ENCODE measurements around the gene RIC3.

RIC3 gene, protein sequence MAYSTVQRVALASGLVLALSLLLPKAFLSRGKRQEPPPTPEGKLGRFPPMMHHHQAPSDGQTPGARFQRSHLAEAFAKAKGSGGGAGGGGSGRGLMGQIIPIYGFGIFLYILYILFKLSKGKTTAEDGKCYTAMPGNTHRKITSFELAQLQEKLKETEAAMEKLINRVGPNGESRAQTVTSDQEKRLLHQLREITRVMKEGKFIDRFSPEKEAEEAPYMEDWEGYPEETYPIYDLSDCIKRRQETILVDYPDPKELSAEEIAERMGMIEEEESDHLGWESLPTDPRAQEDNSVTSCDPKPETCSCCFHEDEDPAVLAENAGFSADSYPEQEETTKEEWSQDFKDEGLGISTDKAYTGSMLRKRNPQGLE

DNA sequence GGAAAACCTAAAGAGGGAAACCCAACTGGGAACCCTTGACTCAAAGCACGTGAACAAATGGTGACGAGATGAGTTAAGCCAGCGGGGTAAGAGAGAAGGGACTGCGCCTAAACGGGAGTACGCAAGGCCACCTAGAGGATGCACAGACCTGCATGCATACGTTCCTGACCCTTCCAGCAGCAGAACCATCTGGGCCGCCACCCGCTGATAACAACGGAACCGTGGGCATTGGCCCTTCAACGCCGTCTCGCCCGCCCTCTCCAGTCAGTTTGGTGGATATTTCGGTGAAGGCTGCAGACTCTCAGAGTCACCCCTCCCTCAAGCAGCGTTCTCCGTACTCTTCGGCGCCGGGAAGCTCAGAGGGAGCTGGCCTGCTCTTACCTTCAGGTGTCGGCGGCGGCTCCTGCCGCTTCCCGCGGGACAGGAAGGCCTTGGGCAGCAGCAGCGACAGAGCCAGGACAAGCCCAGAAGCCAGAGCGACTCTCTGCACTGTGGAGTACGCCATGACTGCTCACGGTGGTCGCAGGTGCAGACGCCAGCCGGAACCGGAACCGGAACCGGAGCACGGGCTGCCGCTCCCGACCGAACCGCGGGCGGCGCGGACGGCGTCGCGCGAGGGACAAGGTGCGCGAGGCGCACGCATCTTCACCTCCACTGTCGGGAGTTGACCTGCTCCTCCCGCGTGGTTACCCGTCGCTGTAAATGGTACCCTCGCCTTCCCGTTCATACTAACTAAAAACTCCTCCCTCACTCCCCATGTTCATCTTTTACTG is at the start of gene RIC3:
Gene RIC3, minus strand, starts transcription at position 541 of the 773 bp plus-strand sequence. Its CDS starts 36 bp downstream, at position 505.
- DNase-seq, result no peak

DNA sequence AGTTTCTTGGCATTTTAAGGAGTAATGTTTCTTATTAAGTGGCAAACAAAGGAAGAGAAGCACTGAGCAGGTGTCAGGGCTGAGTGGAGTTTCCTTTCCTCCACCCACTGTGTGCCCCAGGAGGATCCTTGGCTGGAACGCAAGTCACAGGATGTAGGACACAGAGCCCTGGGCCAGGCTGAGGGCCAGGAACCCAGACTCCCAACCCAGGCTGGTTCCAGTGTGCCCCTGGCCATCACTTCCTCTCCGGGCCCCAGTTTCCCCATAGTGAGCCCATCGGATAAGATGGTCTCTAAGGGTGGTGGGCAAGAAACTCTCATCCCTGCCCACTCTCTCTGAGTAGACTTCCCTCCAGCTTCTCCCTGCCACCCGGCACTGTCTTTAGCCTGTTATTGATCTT is 49.6 kb upstream of the RIC3 start:
- DNase-seq, result no peak

DNA sequence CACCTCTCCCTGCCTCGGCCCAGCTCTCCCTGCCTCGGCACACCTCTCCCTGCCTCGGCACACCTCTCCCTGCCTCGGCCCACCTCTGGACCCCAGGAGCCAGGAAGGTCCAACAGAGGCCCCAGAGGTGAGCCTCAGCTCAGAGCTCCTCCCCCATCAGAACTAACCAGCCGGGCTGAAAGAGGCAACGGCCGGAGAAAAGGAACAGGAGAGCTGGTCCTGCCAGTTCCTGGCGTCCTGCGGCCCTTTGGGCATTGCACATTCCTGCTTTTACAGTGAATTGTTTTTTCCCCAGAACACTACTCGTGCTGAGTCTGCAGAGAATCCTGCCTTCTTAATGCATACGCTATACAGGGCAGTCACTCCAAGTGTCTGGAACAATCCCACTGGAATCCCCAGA is 49.1 kb upstream of the RIC3 start:
- no peak for DNase-seq

DNA sequence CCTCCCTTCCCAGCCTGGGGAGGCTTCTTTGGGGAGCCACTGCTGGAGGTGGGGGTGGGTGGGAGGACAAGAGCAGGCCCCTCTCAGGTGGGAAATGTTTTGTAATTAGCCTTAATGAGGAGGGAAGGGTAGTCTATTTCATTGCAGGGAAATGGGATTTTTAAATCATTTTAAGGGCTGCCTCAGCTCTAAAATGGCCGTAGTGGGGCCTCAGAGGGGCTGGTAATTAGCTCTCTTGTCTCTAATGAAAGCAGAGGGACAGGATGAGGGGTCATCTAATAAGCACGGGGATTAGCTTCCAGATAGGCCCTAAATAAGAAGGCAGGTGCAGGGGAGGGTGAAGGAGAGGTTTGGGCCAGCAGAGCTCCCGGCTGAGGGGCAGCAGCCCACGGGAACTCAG is 48.3 kb upstream of the RIC3 start:
- no peak for DNase-seq

DNA sequence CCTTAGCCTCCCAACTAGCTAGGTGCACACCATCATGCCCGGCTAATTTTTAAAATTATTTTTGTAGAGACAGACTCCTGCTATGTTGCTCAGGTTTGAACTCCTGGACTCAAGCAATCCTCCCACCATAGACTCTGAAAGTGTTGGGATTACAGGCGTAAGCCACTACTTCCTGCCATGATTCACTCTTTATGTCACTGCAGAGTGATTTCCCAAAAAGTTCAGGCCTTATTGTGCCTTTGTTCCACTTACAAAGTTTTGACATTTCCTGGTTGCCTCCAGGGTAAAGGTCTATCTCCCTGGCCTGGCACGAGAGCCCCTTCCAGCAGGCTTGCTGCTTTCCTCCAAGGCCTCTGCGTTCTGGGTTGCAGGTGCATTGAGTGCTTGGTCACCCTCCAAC is 44.6 kb upstream of the RIC3 start:
- DNase-seq, result no peak

DNA sequence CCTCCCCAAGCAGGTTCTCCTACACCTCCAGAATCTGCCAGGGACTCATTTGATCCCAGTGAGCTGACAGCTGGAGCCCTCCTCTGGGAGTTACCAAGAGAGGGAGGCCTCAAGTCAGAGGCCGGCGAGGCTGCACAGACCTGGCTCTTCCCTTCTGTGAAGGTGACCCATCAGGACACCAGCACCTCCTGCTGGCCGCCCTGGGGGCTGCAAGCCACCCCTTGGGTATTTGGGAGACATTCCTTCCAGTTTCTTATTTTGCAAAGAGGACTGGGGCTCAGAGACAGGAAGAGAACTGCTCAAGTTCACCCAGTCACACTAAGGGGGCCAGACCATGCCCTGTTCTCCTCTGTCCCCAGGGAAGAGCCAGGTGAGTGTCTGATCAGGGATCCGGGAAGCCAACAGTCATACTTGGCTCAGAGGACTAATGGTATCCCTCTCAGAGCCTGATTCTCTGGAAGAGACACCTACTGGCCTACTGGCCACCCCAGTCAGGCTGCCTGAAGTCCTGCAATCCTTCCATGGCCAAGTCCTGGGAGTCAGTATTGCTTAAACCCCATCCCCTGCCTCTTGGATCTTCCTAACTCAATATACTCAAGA is 40.5 kb upstream of the RIC3 start:
- no peak for DNase-seq

DNA sequence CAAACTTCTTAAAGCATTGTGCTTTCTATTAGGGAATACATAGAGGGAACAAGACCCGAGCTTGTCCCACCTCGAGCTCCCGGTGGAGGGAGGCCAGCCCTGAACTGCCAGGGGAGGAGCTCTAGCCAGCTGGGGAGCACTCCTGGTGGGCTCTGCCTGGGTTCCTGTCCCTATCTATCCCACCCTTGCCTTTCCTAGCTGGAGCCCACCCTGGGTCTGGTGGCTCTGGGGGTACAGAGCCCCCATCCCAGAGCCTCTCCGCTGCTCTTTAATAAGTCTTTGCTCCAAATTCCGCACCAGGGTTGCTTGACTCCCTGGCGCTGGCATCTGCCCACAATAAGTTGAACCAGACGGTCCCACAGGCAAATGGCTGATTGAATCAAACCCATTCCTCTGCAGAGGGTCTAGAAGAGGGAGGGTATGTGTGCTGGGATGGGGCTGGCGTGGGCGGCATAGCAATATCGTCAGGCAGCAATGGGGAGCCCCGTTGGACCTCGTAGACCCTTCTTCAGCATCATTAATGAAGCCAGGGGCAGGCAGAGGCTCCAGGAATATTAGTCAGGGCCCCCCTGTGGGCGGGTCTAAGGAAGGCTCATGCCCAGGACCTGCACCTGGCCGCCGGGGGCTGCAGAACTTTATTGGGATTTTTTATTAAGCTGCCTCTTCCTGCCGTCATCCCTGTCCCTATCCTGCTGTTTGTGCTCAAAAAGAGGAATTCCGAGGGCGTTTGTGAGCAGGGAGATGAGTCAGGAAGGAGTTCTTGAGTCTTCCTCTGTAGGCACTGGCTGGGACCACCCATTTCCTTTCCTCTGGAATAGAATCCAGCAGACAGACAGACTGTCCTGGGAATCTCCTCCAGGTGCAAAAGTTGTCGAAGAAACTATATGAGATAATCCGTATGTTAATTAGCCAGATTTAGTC is 38.5 kb upstream of the RIC3 start:
- no peak for DNase-seq

DNA sequence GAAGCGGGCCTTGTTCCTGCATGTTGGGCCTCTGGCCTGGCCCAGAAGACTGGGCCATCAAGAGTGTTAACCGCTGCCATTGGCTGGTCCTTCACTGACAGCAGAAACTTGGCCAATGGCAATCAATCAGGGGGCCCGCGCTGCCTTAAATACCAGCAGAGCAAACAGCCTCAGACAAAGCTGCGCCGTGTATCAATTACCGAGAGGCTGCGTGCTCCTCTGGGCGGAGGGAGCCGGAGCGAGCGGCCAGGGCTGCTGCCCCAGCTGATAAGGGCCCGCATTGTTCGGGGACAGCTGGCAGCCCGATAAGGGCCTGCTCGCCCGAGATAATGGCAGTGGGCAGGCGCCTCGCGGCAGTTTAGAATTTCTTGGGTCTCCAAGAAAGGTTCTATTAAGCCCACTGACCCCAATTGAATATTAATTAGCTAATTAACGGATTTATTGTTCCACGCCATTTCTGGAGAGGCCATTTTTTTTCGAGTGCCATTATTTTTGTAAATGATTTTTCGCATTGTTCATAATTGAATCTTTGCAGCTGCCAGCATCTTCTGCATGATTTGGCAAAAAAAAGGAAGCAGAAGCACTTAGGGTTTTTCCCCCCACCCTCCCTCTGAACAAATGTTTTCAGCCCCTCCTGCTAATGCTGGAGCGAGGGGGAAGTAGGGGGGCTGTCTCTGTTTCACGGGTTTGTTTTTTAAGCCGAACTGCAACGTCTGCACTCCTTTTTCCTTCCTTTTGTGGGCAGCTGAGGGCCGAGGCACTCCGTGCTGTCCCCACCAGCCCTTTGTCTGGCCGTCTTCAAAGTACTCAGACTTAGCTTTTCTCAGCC is 37.6 kb upstream of the RIC3 start:
- DNase-seq, result no peak

DNA sequence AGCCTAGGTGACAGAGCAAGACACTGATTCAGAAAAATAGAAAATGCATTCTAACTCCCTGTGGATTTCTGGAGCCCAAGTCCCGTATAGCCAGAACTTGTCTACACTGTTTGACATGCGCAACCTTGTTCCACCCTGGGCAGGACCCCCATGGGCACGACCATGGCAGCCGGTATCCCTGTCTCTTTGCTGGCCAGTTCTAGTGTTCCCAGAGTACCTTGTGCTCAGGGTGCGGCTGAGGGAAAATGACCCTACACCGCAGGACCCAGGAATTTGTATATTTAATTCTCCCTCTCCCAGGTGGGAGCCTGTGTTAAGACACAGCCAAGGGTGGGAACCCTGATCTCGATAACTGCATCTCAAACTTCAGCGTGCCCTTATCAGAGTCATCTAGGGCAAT is 36.7 kb upstream of the RIC3 start:
- no peak for DNase-seq

DNA sequence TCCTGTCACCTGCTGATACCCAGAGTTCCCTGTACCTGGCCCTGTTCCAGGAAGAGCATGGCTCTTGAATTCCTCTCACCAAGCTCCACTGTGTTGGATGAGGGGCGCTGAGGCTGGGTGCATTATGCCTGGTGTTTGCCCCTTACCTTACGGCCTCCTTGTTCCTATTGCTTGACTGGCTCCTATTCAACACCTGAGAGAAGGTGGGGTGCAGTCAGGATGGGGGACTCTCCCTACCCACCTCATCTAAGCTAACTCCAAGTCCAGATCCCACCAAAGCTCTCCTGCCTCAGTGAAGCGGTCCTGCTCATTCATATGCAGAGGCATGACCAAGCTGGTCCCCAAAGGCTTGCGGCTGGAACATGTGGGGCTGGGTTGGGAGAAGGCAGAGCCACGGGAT is 35.8 kb upstream of the RIC3 start:
- DNase-seq, result no peak

DNA sequence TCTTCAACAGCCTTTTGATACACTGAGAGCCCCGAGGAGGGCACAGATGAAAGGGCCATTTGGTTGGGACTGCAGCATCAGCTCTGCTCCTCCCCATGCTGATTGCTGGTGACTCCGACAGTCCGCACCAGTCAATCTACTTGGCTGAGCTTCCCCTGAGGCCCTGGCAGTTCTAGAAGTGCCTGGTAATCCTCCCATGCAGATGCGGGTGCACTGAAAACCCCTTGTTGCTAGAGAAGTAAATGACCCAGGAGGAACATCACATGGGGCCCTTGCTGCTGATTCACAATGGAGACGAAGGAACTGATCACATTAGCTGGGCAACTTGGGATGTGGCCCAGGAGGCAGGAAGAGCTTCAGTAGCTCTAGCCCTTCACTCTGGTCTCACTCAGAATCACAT is 35.2 kb upstream of the RIC3 start:
- no peak for DNase-seq

DNA sequence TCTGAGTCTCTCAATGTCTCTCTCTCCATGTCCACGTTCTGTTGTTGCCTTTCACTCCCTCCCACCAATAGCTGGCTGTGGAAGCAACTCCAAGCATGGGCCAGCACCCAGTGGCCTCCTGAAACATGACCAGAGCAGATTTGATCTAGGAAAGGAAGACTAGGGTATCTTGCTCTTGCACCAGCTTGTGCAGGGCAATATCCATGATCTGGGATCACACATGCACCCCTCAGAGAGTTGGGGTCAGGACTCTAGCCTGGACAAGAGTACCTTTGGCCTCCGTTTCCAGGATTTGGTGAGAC is 34.5 kb upstream of the RIC3 start:
- no peak for DNase-seq

DNA sequence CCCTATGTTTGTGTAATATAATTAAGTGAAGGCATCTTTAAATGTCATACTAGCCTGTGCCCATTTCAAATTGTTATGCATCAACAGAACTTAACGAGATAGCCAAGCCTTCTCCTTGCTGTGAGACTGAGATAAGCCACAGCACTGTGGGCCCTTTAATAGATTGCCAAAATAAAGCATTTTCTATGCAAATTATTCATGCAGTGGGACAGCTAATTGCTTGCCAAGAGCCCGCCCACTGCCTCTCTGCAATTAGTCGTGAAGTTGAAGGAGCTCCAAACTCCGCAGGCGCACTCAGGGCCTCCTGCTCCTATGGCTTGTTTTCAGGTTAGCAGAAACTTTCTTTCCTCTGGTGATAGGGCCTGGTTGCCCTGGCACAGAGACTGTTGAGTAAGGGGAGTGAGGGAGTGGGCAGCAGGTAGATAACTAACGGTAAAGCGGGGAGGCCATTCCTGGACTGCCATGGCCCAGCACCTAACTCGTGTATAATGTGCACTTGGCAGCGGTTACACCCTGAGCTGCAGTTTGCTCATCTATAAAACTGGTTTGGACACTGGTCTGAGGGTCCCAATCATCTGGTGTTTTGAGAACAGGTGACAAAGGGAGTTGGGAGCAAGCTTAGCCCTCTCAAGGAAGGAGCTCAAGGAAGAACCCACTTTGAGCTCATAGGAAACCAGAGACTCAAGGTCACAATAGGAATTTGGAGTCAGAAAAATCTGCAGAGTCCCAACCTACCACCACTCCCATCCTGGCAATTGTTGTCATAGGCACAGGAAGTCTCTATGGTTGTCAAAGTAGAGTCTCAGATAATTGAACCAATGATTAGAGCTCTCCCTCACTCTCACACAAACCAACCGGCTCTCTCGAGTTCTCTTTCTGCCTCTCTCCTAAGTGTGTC is 33.9 kb upstream of the RIC3 start:
- DNase-seq, result no peak

DNA sequence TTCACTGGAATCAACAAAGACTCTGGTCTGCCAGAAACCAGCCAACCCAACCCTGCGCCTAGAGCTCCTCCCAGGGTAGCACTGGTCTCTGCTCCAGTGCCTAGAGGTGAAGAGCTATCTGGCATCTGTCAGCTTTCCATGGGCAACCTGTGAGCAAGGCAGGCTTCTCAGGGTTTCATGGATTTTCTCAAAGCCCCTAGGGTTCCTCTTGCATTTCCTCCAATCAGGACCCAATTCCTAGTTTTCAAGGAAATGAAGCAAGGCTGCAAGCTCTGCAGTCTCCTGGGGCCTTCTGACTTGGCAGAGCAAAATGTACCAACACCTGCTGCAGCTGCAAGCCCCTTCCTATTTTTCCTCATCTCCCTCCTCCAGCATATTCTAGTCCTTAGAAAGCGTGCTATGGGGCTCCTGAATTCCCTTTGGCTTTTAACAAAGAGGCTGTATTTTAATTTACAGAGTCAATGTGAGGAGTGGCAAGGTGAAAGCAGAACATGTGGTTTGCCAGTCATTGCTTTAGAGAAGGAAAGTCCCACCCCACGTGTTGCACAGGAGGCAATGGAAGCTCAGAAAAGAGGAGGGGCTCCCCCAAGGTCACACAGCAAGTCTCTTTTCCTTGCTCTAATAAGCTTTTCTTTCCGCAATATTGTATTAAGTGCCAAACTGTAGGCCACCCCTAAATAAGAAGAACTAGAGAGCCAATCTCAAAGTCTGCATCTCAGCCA is 33.0 kb upstream of the RIC3 start:
- DNase-seq, result no peak

DNA sequence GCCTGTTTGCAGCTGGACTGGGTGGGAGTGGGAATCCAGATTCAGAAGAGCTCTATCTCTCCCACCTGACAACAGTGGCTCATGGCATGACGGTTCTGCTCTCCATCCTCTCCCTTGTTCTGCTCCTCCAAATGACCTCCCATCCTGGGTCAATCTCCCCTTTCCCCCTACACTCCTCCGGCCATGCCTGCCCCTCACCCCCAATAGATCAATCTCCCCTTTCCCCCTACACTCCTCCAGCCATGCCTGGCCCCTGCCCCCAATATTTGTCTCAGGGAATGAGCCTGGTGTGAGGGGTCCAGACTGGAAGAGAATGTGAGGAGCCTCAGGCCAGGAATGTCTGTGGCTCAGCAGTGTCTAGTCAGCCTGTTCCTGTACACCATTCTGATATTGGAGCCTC is 30.9 kb upstream of the RIC3 start:
- no peak for DNase-seq

DNA sequence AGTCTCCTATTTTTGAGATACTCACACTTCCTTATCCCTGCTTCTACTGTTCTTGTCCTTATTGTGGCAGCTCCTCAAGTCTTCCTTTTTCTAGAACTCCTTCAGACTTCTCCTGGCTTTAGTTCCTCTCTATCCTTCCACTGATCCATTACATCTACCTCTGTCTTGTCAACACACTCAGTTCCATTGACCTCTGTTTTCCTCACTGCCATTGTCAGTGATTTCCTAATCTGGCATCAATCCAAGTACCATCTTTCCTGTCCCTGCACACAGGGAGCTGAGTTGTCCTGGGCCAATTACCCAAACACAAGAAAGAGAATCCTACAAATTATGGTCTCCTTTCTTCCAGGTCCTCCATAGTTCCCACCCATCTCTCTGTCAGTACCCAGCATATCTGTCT is 27.9 kb upstream of the RIC3 start:
- no peak for DNase-seq

DNA sequence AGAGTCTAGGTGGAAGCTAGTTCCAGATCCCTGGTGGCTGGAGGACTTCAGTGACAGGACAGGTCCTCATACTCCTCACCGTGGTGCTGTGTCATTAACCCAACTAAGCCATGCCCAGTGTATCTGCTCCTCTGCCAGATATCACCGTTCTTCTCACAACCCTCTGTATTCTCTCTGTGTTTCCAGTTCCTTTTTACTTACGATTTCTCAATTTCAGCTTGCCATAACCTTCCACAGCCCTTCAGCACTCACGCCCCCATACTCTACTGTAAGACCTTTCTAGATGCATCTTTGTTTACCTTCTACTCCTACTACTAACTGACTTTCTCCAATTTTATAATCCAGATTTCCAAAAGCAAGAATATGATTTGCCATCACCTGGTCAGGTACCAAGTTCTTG is 26.1 kb upstream of the RIC3 start:
- DNase-seq, result no peak

DNA sequence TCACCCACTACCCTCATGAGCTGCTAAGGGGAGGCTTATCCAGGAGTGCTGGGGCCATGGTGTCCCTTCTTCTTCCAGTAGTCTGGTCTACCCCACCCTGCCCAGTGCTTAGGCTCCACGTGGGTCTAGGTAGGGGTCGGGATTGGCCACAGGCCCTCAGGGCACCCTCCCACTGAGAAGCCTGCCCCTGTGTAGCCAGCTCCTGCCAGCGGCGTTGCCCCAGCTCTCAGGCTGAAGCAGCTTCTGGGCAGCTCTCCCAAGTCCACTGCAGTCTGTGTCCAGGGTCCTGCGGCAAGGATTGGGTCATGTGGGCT is 24.0 kb upstream of the RIC3 start:
- no peak for DNase-seq

DNA sequence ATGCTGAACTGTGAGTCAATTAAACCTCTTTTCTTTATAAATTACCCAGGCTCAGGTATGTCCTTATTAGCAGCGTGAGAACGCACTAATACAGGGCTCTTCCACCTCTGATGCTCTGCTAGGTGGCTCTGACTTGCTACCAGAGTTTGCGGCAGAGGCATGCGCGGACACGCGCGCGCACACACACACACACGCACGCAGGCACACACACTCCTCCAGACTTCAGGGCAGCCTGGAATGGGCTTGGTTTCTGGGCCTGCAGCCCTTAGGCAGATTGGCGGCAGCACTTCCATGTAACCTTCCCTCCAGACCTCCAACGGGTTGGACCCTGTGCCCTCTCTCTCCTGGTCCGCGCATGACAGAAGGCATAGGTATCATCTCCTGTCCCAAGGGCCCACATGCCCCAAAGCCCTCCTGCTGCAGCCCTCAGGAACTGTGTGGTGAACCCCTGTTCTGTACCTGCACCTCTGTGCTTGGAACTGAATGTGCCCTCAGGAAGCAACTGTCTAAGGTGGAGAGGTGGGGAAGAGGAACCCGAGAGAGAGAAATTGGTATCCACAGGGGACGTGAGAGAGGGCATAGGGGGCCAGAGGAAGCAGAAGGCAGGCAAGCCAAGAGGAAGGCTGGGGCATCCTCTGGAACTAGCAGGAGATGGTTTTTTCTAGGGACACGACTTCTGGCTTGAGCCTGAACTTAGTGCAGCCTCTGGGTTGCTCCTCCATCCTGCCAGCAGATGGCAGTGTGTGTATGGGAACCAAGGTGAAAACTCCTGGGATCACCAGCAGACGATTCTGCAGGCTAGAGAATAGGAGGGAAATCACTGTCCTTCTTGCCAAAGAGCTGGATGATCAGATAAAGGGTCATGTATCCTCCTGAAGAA is 23.4 kb upstream of the RIC3 start:
- DNase-seq, result no peak

DNA sequence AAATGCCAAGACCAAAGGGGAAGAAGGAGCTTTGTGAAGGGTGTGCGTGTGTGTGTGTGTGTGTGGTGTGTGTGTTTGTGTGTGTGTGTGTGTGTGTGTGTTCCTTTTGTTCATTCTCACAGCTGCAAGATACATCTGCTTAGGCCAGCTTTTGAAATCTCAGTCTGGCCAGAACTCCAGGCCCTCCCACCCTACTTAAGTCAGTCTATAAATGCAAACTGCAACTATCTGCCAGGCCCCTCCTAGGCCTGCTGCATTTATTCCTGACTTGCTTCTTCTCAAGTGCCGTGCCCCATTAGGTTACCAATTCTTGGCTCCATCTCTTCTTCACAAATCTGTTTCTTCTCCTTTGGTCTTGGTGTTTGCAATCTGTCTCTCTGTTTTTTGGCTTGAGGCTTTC is 21.6 kb upstream of the RIC3 start:
- DNase-seq, result no peak
